Measurements from ENCODE around the gene GSAP. TPM values are rescaled to one million over a fixed set of nuclear protein-coding genes. Genes with fewer than 3 reads are reported as not detected.

Gene GSAP
- total and polyA plus RNA-seq, 9 donors = 4.0 to 19.4 (median 11.2) TPM

GRCh38 chr7:77327067-77327931 lies 88.8 kb downstream of the GSAP start:
- DNase-seq = peak in 1 of 5 donors; percentile 41
- Histone ChIP-seq H3K36me3 (no peaks in the 10 kb centered on the region), H3K27me3 (no peaks in the 10 kb centered on the region), H3K4me3 (no peak overlapping the region), H3K27ac (no peak overlapping the region), H3K4me1 (ENCODE audit: insufficient read depth) (peaks cover 12% of the 10 kb centered on the region), H3K9me3 (no peaks in the 10 kb centered on the region)
- 34 to 42% (median 34%) methylated on average over 12 of the region's 12 CpGs for WGBS, 3 donors
- TF ChIP-seq CTCF (IDR thresholded peaks at IDR 0.05) (no peak), POLR2A (IDR thresholded peaks at IDR 0.05) (no peak), EP300 (IDR thresholded peaks at IDR 0.05) (no peak)
- intact Hi-C loops (cut with DNase I) = loop anchor here in 1 of 4 donors (10.0 kb wide), 1 partner anchor 62 kb away; no protein-coding TSS in a partner anchor

- no peak for DNase-seq
- Histone ChIP-seq H3K27me3 (no peaks in the 10 kb centered on the region), H3K4me1 (ENCODE audit: insufficient read depth) (peaks cover 11% of the 10 kb centered on the region), H3K27ac (no peak overlapping the region), H3K9me3 (no peaks in the 10 kb centered on the region), H3K36me3 (no peaks in the 10 kb centered on the region), H3K4me3 (no peak overlapping the region)
- WGBS, 3 donors = 86 to 92% (median 87%) methylated on average over 3 of the region's 3 CpGs
- TF ChIP-seq CTCF (IDR thresholded peaks at IDR 0.05) (no peak), POLR2A (IDR thresholded peaks at IDR 0.05) (no peak), EP300 (IDR thresholded peaks at IDR 0.05) (no peak)
- intact Hi-C loops (cut with DNase I) = loop anchor here in 1 of 4 donors (10.0 kb wide), 1 partner anchor 61 kb away; no protein-coding TSS in a partner anchor
These were observed 90.0 kb downstream of the GSAP start for GRCh38 chr7:77326131-77326530.

GRCh38 chr7:77321300-77321699 lies 94.8 kb downstream of the GSAP start:
- no peaks in the 10 kb centered on the region for H3K9me3 ChIP-seq
- no peak for DNase-seq
- intact Hi-C loops (cut with DNase I) = loop anchor here in 1 of 4 donors (10.0 kb wide), 1 partner anchor 56 kb away; no protein-coding TSS in a partner anchor
- H3K36me3 ChIP-seq = no peaks in the 10 kb centered on the region
- no peaks in the 10 kb centered on the region for H3K4me1 ChIP-seq (ENCODE audit: insufficient read depth)
- no peak overlapping the region for H3K4me3 ChIP-seq
- no peak for TF ChIP-seq CTCF (IDR thresholded peaks at IDR 0.05)
- TF ChIP-seq EP300 (IDR thresholded peaks at IDR 0.05) = no peak
- TF ChIP-seq POLR2A (IDR thresholded peaks at IDR 0.05) = no peak
- 66 to 80% (median 76%) methylated on average over 2 of the region's 2 CpGs for WGBS, 3 donors
- no peaks in the 10 kb centered on the region for H3K27me3 ChIP-seq
- no peak overlapping the region for H3K27ac ChIP-seq

- TF ChIP-seq CTCF (IDR thresholded peaks at IDR 0.05) = no peak
- no peak for TF ChIP-seq EP300 (IDR thresholded peaks at IDR 0.05)
- no peak for TF ChIP-seq POLR2A (IDR thresholded peaks at IDR 0.05)
- intact Hi-C loops (cut with DNase I) = loop anchor here in 1 of 4 donors (10.0 kb wide), 1 partner anchor 56 kb away; no protein-coding TSS in a partner anchor
- no peaks in the 10 kb centered on the region for H3K9me3 ChIP-seq
- no peaks in the 10 kb centered on the region for H3K27me3 ChIP-seq
- WGBS, 3 donors = 41 to 49% (median 45%) methylated on average over 2 of the region's 2 CpGs
- DNase-seq = no peak
- no peak overlapping the region for H3K27ac ChIP-seq
- no peaks in the 10 kb centered on the region for H3K4me1 ChIP-seq (ENCODE audit: insufficient read depth)
- no peaks in the 10 kb centered on the region for H3K36me3 ChIP-seq
- H3K4me3 ChIP-seq = no peak overlapping the region
These were observed 95.4 kb downstream of the GSAP start for GRCh38 chr7:77320714-77321113.

Data from ovary (tissue), 9 donors.